ENCODE data around the gene RNF213.

The RNF213 gene

DNA sequence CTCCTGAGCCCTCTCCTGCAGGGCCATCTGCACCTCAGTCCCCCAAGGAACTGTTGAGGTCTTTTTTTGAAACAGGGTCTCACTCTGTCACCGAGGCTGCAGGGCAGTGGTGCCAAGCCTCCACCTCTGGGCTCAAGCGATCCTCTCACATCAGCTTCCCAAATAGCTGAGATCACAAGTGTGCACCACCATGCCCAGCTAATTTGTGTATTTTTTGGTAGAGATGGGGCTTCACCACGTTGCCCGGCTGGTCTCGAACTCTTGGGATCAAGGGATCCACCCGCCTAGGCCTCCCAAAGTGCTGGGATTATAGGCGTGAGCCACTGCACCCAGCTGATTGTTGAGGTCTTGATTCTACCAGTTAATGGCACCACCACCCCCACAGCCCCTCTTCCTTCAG is 126.4 kb downstream of the RNF213 start:
- ChIA-PET CTCF (no interaction called here), POLR2A (no interaction called here)
- no peak overlapping the region for H3K4me3 ChIP-seq (ENCODE audit: low read depth, low read length)
- TF ChIP-seq, protein P1, sequence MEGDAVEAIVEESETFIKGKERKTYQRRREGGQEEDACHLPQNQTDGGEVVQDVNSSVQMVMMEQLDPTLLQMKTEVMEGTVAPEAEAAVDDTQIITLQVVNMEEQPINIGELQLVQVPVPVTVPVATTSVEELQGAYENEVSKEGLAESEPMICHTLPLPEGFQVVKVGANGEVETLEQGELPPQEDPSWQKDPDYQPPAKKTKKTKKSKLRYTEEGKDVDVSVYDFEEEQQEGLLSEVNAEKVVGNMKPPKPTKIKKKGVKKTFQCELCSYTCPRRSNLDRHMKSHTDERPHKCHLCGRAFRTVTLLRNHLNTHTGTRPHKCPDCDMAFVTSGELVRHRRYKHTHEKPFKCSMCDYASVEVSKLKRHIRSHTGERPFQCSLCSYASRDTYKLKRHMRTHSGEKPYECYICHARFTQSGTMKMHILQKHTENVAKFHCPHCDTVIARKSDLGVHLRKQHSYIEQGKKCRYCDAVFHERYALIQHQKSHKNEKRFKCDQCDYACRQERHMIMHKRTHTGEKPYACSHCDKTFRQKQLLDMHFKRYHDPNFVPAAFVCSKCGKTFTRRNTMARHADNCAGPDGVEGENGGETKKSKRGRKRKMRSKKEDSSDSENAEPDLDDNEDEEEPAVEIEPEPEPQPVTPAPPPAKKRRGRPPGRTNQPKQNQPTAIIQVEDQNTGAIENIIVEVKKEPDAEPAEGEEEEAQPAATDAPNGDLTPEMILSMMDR (IDR thresholded peaks at IDR 0.05; ENCODE audit: insufficient read depth, low read length, missing control alignments), result no peak
- no peak for DNase-seq (ENCODE audit: low read depth, low spot score)

DNA sequence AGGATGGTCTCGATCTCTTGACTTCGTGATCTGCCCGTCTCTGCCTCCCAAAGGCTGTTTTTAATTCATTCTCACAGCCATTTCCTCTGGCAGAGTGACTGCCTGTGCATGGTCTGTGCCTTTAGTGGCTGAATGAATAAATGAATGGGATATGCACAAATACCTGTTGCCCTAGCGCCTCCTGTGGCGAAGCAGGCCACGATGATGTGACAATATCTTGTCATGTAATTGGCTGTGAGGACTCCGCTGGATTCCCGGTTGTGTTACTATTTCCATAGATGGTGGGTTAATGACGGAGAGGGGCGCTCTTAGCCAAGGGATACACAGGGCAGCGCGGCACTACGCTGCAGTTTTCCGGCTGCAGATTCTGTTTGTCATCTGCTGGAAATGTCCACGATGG is 127.5 kb downstream of the RNF213 start:
- ChIA-PET POLR2A (interaction anchor here (0.6 kb wide), 1 partner anchor 496 kb away, joined by 3 read pairs; no protein-coding TSS in a partner anchor), CTCF (no interaction called here)
- TF ChIP-seq, protein P1 (IDR thresholded peaks at IDR 0.05; ENCODE audit: insufficient read depth, low read length, missing control alignments), result no peak
- H3K4me3 ChIP-seq (ENCODE audit: low read depth, low read length), result no peak overlapping the region
- DNase-seq (ENCODE audit: low read depth, low spot score), result no peak

DNA sequence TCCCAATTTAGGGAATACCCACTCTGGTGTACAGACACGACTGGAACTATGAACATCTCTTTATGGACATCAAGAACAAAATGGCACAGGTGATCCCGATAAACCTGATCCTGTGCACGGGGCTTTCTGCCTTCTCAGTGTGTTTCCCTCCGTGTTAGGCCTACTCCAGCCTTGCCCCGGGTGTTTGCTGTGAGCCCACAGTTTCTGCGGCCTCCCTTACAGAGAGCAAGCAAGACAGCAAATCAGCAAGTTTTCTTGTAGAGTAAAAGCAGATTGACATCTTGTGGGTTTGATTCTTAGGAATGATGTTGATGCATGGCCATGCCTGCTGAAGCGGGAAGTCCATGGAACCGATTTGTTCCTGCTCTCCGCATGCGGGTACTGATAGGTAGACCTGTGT is 127.9 kb downstream of the RNF213 start:
- TF ChIP-seq, protein P1 (IDR thresholded peaks at IDR 0.05; ENCODE audit: insufficient read depth, low read length, missing control alignments), result no peak
- POLR2A ChIA-PET, result no interaction called here
- H3K4me3 ChIP-seq (ENCODE audit: low read depth, low read length), result no peak overlapping the region
- no peak for DNase-seq (ENCODE audit: low read depth, low spot score)
- CTCF ChIA-PET, result no interaction called here

DNA sequence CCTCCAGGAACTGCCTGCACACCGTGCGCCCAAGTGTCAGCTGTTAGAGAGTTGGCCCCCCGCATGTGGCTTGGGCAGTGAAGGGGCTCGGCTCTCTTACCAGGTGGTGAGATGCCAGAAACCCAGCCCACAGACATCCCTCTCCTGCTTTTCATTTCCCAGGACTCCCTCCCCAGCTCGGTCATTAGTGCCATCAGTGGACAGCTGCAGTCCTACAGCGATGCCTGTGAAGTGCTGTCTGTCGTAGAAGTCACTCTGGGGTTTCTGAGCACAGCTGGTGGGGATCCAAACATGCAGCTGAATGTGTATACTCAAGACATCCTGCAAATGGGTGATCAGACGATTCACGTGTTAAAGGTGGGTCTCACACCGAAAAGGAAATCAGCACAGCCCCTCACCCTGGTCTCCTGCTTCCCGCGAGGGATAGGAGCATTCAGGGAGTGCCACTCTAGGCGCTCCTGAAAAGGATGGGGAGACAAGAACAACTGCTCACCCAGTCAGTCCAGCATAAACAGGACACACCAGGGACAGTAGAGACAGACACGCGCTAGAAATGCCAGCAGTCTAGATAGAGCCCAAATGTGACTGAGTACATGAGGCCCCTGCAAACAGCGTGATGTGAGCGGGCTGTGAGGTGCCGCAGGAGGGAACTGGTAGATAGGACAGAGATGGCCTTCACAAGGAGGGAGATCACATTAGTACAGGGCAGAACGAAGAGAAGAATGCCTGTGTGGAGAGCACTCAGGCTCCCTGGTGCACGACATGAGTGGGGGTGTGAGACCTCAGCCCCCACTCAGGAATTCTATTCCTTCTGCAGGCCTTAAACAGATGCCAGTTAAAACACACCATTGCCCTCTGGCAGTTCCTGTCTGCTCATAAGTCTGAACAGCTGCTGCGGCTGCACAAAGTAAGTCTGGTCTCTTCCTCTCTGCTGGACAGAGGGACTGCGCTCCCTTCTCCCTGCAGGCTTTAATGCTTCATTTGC is 128.7 kb downstream of the RNF213 start:
- H3K4me3 ChIP-seq (ENCODE audit: low read depth, low read length), result no peak overlapping the region
- POLR2A ChIA-PET, result no interaction called here
- CTCF ChIA-PET, result no interaction called here
- TF ChIP-seq, protein P1 (IDR thresholded peaks at IDR 0.05; ENCODE audit: insufficient read depth, low read length, missing control alignments), result no peak
- peak; percentile 19 for DNase-seq (ENCODE audit: low read depth, low spot score)

DNA sequence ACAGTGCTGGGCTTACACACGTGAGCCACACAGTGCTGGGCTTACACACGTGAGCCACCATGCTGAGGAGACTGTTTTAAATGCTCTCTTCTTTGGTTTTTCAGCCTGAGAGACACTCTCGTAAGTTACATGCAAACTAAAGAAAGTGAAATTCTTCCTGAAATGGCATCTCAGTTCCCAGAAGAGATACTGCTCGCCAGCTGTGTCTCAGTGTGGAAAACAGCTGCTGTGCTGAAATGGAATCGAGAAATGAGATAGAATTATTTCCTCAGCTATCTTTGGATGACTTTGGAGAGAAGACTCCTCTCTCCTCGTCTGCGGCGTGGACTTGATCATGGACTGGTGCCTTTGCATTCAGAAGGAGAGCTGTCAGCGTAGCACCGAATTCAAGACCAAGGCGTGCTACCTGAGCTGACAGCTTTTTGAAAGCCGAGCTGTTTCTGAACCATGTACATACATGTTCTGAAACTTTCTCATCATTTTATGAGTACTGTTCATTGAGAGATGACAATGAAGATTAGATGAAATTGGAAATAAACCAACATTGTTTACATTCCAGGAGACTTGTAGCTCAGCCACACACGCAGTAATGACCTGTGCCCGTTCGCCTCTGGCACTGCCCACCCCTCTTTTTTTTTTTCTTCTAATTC is 132.7 kb downstream of the RNF213 start:
- H3K4me3 ChIP-seq (ENCODE audit: low read depth, low read length), result no peak overlapping the region
- no peak for DNase-seq (ENCODE audit: low read depth, low spot score)
- ChIA-PET POLR2A (no interaction called here), CTCF (no interaction called here)
- TF ChIP-seq, protein P1 (IDR thresholded peaks at IDR 0.05; ENCODE audit: insufficient read depth, low read length, missing control alignments), result no peak

DNA sequence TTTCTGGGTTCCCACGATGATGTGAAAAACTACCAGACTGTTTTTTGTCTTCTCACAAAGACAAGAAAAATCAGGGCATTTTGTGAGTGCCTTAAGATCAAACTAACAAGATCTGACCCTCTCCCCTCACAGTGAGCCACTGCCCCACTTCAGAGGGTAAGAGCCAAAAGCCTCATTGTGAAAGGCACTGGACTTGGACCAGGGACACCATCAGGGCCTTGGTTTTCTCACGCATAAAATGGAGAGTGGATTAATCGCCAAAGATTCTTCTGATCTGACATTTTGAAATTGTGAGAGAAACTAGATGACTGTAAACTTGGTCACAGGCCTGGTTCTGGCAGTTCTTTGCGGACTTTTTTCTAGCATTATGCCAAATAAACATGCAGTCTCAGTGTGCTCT is 133.3 kb downstream of the RNF213 start:
- TF ChIP-seq, protein P1 (IDR thresholded peaks at IDR 0.05; ENCODE audit: insufficient read depth, low read length, missing control alignments), result no peak
- no peak overlapping the region for H3K4me3 ChIP-seq (ENCODE audit: low read depth, low read length)
- no peak for DNase-seq (ENCODE audit: low read depth, low spot score)
- CTCF ChIA-PET, result no interaction called here
- POLR2A ChIA-PET, result no interaction called here

All from AG04449 (cell line).